ENCODE measurements around the gene ATP13A3.
A peak's percentile ranks its signal among the peaks of the same experiment; 100 is the strongest.

The ATP13A3 gene

DNA sequence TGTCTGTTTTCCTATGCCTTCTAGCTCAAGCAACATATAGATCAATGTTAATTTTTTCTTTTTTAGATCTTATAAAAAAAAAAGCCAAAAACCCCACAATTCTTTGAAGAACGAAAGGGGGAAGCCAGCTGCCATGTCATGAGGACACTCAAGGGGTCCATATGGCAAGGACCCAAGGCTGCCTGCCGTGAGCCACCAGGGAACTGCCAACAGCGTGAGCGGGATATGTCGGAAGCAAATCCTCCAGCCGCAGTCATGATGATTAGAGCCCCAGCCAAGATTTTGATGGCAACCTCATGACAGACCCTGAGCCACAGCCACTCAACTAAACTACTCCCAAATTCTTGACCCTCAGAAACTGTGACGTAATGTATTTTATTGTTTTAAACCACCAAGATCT, 94.2 kb downstream of the ATP13A3 start:
- DNase-seq (ENCODE audit: low read depth): no peak

DNA sequence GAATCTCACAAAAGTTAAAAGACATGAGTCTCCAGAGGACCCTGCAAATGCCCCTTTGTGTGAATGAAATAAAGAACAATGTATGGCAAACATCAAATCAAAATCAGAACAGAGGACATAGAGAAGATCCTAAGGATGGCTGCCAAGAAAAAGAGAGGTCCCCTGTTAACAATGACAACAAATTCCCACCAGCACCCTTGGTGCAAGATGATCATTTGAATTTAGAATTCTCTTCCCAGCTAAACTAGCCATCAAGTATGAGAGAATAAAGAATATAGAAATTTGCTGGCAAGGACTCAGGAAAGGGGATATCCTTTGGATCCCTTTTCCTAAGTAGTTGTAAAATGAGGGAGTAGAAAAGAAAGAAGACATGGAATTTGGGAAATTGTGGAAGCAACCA, 96.0 kb downstream of the ATP13A3 start:
- no peak for DNase-seq (ENCODE audit: low read depth)

DNA sequence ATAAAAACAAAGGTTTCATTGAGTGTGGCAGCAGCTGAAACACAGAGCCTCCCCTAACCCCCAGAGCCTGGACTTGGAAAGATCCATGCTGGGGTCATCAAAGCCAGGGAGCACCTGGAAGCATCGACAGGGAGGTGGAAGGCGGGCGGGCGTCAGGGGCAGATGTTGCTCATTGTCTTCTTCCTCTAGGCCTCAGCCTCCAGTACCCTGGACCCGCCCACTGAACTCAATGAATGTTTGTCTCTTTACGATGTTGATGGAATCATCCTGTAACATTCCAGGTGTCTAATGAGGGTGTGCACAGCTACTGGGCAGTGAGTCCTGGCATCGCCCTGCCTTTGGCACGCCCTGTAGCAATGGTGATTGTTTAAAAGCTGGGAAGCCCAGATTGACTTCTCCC, 97.5 kb downstream of the ATP13A3 start:
- DNase-seq (ENCODE audit: low read depth): no peak

DNA sequence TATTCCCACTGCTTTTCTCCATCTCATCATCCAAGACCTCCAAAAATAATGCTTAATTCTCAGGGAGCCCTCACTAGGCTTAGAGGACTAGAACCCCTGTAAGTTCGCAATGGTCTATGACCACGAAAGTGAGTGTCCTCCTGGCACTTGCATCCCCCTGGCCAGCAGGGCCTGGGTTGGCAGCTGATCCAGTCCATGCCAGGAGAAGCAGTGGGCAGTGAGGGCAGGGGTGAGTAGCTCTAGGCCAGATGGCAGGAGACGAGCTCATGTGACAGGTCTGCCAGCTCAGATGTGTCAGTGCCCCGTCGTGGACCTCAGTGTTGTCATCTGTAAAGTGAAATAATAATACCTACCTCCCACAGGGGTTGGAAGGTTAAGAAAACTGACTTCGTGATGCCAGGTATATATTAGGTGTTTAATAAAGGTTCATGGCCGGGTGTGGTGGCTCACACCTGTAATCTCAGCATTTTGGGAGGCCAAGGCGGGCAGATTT, 98.8 kb downstream of the ATP13A3 start:
- no peak for DNase-seq (ENCODE audit: low read depth)

DNA sequence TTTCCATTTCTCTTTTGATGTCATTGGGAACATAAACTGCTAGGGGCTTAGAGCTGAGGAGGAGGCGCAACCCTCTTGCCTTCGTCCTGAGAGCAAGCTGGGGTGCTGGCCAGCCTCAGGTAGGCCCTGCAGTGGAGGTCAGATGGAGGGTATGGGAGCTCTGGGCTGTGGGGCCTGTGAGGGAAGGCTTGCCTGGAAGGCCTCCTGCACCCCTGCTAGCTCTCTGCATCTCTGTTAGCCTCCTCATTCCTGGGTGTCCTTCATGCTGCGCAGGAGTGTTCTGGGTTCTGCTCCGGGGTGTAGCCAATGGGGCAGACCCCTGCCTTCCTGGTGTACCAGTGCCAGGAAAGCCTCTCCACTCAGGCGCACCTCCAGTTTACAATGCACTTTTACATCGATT, 99.5 kb downstream of the ATP13A3 start:
- DNase-seq (ENCODE audit: low read depth): no peak

DNA sequence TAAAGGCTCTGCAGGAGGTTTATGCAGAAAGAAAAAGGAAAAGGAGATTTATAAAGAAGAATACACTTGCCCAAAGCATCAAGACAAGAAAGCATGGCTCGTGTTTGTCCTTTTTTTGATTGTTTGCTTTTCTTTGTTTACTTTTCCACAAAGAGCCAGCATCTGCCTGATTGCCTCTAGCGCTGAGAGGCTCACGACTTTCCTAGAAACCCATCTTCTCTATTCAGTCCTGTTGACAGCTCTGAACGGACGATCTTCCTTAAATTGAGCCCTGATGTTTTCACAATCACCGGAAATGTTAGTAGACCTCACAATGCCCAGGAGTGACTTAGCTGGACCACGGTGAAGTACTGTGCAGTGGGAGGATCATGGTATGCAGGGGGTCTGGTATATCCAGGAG, 100.2 kb downstream of the ATP13A3 start:
- DNase-seq (ENCODE audit: low read depth): no peak

DNA sequence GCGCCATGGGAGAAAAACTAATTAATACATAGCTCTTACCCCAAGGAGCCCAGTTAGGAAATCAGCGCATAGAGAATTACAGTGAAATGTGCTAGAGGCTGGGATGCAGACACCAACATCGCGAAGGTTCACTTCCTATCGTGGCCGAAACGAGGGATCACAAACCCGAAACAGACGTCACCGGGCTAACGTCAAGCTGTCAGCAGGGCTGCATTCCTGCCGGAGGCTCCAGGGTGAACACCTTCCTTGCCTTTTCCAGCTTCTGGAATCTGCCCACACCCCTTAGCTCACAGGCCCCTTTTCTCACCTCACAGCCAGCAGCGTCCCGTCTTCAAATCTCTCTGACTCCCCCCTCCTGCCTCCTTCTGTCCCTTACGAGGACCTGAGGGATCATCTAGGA, 100.7 kb downstream of the ATP13A3 start:
- DNase-seq (ENCODE audit: low read depth): no peak

DNA sequence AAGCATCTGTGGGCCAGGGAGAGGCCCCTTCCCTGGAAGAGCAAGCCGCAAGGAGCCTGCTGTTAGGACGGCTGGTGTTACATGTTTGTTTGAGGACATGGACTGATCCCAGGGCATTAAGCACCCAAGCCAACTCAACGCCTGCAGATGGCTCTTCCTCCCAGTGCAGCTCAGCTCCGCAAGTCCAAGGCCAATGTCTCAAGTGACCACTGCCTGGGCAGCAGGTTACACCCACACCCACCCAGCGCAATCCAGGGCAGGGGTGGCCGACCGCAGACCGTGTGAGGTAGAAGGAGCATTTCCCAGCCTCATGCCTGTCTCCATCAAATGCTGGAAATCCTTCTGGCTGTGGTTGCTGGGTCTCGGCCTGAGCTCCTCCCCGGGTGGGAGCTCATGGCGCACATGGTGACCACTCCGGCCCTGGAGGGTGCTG, 102.2 kb downstream of the ATP13A3 start:
- DNase-seq (ENCODE audit: low read depth): no peak

DNA sequence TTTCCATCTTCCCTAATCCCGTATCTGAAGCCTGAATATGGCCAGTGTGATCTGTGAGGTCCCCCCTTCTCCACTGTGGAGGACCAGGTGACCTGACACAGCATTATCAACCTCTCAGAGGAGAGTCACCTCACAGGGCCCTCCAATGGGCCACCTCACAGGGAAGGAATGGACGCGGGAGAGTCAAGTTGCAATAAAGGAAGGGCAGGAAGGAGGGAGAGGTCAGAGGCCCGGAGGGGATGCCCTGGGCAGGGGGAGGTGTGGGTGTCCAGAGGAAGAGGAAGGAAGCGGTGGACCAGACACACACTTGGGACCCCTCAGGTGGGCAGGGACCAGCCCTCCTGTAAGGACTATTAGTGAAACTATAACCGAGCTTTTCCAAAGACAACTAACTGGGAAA, 102.6 kb downstream of the ATP13A3 start:
- DNase-seq (ENCODE audit: low read depth): no peak

DNA sequence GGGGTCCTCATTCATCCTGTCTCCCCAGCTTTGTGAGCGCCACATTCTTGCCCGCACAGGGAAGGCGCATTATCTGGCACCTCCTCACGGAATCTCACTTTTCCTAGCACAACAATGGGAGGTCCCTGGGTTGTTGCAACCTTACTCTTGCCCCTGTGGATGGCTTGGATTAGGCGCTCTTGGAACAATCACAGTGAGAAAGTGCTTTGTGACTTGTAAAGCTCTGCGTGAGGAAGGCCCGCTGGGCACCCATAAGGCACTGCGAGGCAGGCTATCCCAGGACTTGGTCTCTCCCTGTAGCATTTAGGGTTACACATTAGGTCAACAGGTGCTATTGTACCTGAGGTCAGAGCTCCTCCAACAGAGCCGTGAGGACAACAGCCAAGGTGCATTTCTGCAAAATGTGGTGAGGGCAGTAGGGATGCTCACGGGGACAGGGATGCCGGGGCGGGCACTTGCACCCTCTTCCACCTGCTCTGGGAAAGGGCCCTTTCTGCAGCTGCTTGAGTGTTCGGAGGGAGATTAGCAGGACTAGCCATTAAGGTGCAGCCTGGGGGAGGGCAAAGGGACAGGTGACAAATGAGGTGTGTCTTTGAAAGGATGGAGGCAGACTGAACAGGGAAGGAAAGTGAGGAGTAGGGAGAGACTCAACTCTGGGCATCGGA, 103.4 kb downstream of the ATP13A3 start:
- no peak for DNase-seq (ENCODE audit: low read depth)

DNA sequence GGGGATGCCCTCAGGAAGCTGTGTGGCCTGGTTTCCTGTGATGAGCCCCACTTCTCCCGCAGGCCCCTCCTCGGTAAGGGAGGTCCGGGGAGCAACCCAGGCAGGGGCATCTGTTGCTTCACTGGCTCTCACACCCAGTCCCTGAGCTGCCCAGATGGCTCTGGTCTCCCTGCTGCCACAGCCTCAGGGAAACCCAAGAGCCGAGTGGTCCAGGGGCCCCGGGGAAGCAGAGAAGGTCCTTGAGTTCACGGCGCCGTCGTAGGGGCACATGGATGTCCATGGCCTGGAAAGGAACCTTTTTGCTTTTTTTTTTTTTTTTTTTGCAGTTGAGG, 103.9 kb downstream of the ATP13A3 start:
- DNase-seq (ENCODE audit: low read depth): no peak

DNA sequence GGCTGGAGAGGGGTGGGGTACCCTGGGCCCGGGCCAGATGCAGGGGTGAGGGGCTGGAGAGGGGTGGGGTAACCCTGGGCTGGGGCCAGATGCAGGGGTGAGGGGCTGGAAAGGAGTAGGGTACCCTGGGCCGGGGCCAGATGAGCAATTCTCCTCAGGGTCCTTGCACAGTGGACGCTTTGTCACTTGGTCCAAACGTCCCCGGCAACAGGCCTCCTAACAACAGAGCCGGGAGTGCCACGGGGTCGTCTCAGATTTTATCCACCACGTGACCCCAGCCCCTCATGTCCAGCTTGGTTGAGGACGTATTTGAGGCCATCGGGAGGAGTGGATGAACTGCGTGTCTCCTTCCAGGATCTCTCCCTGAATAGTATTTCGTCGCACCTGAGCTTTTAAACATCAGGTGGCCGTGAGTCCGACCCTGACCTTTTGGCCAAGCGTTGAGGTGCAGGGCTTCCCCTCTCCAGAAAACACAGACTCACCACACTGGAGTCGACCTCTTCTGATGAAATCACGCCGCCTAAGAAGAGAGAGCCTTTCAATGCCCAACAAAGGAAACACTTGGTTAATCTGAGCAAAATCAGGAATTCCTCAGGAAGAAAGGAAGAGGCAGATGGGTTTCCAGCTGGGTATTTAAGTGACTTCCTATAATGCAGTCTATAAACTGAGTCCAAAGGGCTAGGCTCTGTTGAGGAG, 104.5 kb downstream of the ATP13A3 start:
- DNase-seq (ENCODE audit: low read depth): no peak

DNA sequence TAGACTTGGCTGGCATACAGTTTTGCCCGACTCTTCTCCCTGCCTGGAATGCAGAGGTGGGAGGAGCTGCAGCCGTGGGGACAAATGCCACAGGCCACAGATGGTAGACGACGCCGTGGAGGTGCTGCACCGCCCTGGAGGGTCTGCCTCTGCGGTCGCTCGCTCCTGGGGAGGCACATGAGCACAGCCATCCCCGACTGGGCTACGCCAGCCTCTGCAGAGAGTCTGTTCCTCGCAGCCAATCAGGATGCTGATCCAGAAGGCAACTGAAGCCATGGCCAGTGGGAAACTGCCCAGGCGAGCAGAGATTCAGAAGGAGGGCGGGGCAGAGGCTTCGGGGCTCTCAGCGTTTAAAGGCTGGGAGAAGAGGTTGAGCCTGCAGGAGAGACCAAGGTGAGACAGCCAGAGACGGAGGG, 105.3 kb downstream of the ATP13A3 start:
- peak; percentile 57 for DNase-seq (ENCODE audit: low read depth)

DNA sequence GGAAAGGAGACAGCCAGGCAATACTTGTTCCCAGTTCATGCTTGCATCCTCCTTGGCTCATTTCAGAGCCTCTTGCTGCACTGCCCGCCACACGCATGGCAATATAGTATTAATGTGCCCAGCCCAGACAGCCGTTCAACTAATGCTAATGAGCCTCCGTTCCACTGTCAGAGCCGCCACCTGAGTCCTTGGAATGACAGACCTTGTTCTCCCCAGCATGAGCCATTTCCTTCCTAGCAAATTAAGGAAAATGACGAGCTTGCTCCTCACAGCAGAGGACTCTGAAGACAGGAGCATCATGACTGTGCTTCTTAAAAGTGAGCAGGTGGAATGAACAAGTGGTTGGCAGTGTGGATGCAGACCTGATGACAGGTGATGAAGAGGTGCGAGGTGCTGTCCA, 106.5 kb downstream of the ATP13A3 start:
- DNase-seq (ENCODE audit: low read depth): no peak

DNA sequence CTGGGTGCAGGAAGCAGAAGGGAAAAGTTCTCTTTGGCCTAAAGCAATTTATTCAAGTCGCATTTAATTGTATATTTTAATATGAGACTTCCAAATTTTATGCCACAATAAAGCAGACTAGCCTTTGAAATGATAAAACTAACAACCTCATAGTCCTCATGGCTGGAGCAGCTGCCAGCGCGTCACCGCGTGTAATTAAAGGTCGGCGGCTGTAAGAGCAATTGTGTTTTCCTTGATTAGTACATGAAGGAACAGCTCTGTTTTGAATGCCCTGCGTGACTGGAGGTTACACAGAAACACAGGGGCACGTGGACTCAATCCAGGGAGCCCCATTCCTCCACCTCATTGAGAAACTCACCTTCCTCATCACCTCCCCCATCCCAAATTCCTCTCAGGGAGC, 107.2 kb downstream of the ATP13A3 start:
- DNase-seq (ENCODE audit: low read depth): no peak

DNA sequence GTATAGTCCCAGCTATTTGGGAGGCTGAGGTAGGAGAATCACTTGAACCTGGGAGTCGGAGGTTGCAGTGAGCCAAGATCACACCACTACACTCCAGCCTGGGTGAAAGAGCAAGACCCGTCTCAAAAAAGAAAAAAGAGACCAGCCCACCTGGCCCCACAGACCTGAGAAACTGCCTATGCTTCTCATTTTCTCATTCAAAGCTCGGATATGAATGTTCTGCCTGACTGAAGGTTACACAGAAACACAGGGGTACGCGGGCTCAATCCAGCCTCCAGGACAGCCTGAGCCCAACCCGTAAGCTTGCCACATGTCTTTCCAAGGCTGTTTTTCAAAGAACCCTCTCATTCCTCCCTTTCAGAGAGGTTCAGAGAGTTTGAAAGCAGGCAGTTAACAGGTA, 107.6 kb downstream of the ATP13A3 start:
- DNase-seq (ENCODE audit: low read depth): no peak

DNA sequence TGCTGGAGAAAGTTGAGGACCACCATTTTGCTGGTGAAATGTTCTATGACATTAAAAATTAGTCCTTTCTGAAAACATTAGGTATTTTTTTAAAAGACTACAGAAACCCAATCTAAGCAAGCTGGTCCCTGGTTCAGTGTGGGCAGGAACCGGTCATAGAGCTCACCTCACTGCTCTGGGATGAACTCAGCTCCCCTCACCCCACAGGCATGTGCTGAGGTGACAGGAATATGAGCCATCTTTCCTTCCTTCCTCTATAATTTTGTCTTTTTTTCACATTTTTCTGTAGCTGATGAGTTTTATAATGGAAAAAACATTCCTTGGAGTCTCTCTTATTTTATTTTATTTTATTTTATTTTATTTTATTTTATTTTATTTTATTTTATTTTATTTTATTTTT, 109.1 kb downstream of the ATP13A3 start:
- DNase-seq (ENCODE audit: low read depth): no peak

DNA sequence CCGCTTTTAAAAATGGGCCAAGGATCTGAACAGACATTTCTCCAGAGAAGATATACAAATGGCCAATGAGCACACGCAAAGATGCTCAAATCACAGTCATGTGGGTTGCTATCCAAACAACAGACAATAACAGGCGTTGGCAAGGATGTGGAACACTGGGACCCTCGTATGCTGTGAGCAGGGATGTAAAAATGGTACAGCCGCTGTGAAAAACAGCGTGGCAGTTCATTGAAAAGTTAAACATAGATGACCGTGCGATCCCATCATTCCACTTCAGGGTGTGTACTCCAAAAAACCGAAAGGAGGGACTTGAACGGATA, 110.6 kb downstream of the ATP13A3 start:
- DNase-seq (ENCODE audit: low read depth): no peak

DNA sequence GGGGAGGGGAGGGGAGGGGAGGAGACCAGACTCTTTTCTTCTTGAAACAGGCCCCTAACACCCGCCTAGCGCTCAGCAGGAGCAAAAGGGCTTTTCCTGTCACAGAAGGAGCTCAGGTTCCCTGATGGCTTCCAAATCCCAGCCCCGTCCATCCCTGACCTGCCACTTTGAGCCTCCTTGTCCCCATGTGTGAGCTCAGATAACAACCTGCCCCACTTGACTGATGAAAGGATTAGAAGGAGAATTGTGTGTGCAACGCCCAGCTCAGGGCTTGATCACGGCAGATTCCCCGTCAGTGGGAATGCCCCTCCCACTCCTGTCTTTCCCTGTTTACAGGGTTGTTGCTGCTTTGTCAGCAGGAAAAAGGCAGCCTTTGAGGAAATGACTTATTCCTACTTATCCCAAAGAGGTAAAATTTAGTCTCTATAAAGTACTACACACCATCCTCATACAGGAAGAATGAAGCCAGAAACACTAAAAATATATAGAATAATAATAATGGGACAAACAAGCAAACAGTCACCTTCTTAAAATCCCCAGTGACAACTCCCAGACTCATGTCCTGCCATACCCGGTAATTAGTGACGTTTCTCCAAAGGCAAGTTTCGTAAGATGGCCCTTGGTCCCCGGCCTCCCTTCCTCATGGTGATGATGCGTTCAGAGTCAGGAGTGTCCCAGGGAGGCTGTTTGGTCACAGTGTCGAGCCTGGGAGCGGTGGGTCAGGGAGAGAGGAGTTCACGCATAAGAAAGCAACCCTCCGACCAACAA, 111.1 kb downstream of the ATP13A3 start:
- DNase-seq (ENCODE audit: low read depth): no peak

DNA sequence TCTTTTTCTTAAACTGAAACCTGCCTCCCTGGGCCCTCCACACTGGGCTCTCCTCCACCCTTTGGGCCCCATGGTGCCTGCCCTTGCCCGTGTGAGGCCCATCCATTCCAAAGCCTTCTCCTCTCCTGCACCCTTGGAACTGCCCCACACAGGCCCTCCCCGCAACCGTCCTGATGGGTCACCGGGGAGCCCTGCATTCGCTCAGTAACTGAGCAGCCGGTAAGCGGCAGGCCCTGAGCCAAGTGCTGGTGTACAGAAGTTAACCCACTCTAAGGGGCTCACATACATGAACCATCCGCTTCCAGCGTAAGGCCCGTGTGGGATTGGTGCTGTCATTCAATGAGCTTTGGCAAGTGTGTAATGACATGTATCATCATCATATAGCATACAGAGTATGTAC, 111.9 kb downstream of the ATP13A3 start:
- no peak for DNase-seq (ENCODE audit: low read depth)

DNA sequence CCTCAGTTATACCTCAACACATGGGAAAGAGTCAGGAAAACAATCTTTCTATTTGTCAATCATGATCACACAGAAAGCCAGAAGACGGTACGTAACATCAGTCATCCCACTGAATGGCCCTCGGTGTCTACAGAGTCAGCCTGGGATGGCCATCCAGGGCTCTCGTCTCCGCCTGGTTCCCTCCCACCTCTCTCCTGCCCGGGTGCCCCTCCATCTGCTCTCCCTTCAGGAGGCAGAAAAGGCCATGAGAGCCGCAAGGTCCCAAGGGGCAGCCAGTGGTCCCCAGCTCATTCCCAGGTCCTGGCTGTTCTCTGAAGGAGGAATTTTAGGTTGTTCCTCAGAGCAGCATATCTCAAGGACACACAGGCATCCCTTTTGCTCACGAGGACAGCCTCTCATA, 112.9 kb downstream of the ATP13A3 start:
- DNase-seq (ENCODE audit: low read depth): no peak

DNA sequence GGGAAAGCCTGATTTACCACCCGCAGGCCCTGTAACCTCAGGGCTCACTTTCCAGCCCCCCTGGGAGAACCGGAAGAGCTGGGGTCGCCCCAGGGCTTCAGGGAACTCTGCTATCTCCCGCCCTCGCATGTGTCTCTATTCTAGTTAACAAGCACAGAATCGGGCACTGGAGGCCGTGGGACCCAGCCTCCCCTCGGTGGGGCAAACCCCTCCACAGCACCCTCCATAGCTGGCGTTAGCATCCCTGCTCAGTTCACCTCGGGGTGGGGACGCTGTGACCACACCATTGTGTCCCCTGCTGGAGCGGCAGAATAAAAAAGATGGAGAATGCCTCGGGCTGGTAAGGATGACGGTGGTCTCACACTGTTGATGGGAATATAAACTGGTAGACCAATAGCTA, 113.8 kb downstream of the ATP13A3 start:
- DNase-seq (ENCODE audit: low read depth): no peak

DNA sequence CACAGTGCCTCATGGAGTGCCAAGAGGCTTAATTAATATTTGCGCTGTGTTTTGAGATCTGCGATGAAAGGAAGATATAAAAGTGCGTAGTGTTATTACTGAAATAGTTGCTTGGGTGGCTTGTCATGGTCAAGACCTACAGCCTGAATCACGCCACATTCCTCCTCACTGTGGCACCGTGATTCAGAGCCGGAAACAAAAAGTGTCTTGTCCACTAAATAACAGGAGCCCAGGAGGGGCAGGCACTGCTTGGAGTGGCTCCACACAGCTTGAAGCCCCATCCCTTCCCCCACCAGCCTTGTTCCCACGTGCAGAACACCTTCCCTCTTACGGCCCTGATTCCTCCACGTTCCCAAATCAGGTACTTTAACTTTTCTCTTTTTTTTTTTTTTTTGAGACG, 116.0 kb downstream of the ATP13A3 start:
- DNase-seq (ENCODE audit: low read depth): no peak

Measured in EH (cell line).